B cell (primary cell): Measurements from ENCODE around the gene PREP. TPM values are rescaled to one million over a fixed set of nuclear protein-coding genes. Genes with fewer than 3 reads are reported as not detected.

Source experiments
- ATAC-seq: fragments of 200-7000 bp; cut with Tn5 transposase; one replicate; pipeline ENCODE4 v1.10.0; 2021; ENCODE audit warnings: low read depth, mild to moderate bottlenecking, moderate number of reproducible peaks, moderate library complexity
- CTCF ChIA-PET: fragments of 350-600 bp; sonication (Branson Sonifier 250); formaldehyde crosslinking; loops from one replicate; lab custom pipeline; 2021; ENCODE audit warnings: antibody characterized with exemption, inconsistent platforms; lab: Charles Lee
- POLR2A ChIA-PET: fragments of 350-600 bp; sonication (Branson Sonifier 250); formaldehyde crosslinking; loops from one replicate; lab custom pipeline; 2021; ENCODE audit warnings: antibody characterized with exemption; lab: Charles Lee
- DNase-seq: peaks from one replicate; pipeline ENCODE4 v3.0.0; 2013
- H2AFZ ChIP-seq: 2 replicates; pipeline ENCODE4 v1.6.1; 2012; ENCODE audit warnings: mild to moderate bottlenecking, low read depth, low read length; ENCODE audit not compliant: insufficient read depth, poor library complexity, severe bottlenecking
- H3K27ac ChIP-seq, 2 donors: 1 replicate in 1 of 2; 2 replicates in 1 of 2; pipeline ENCODE4 v1.5.1; 2012 to 2013; ENCODE audit warnings: low read length in 2 of 2, mild to moderate bottlenecking in 2 of 2, moderate library complexity in 1 of 2
- H3K27me3 ChIP-seq, 4 experiments: fragments of 200-600 bp in 1 of 4; sonication (generic) in 1 of 4; replicated peaks in 1 of 4; 1 replicate in 2 of 4; 2 replicates in 2 of 4; pipeline versions ENCODE4 v1.6.1 to v1.7.0; 2013 to 2016; ENCODE audit warnings: low read length in 3 of 4, mild to moderate bottlenecking in 2 of 4, mixed read lengths in 1 of 4, moderate library complexity in 1 of 4; ENCODE audit not compliant: insufficient read depth in 4 of 4, control insufficient read depth in 3 of 4; ENCODE audit errors: control extremely low read depth in 1 of 4
- H3K36me3 ChIP-seq, 2 experiments: replicated peaks in 1 of 2; 1 replicate in 1 of 2; 2 replicates in 1 of 2; pipeline versions ENCODE4 v1.6.1 to v1.7.1; 2013; ENCODE audit warnings: low read length in 1 of 2; ENCODE audit not compliant: insufficient read depth in 2 of 2, control insufficient read depth in 1 of 2; ENCODE audit errors: control extremely low read depth in 1 of 2, extremely low read depth in 1 of 2
- H3K4me1 ChIP-seq, 2 donors: fragments of 200-600 bp in 1 of 2; sonication (generic) in 1 of 2; 1 replicate in 1 of 2; 2 replicates in 1 of 2; pipeline versions ENCODE4 v1.5.1 to v1.6.1; 2013 to 2017; ENCODE audit warnings: low read length in 2 of 2; ENCODE audit not compliant: control insufficient read depth in 2 of 2, insufficient read depth in 2 of 2
- H3K4me2 ChIP-seq: replicated peaks from 2 replicates; pipeline ENCODE3; 2012; ENCODE audit warnings: mild to moderate bottlenecking, low read depth, low read length; ENCODE audit not compliant: poor library complexity, severe bottlenecking
- H3K4me3 ChIP-seq, 5 experiments: fragments of 200-600 bp in 1 of 5; sonication (generic) in 1 of 5; 1 replicate in 3 of 5; 2 replicates in 2 of 5; pipeline versions ENCODE4 v1.5.1 to v1.7.0; 2011 to 2016; ENCODE audit warnings: low read length in 4 of 5, mild to moderate bottlenecking in 4 of 5, low read depth in 2 of 5, control low read depth in 1 of 5, moderate library complexity in 1 of 5; ENCODE audit not compliant: insufficient read depth in 1 of 5; ENCODE audit errors: control extremely low read depth in 1 of 5, extremely low read depth in 1 of 5
- H3K79me2 ChIP-seq: fragments of 200-600 bp; sonication (generic); one replicate; pipeline ENCODE4 v1.6.0; 2016; ENCODE audit warnings: low read length; ENCODE audit not compliant: control insufficient read depth, insufficient read depth
- H3K9ac ChIP-seq: fragments of 200-600 bp; sonication (generic); 2 replicates; pipeline ENCODE4 v1.6.1; 2017; ENCODE audit warnings: mild to moderate bottlenecking, low read length, moderate library complexity
- H3K9me3 ChIP-seq, 3 donors: one replicate each; pipeline versions ENCODE4 v1.6.1 to v1.7.1; 2013; ENCODE audit warnings: low read length in 2 of 3; ENCODE audit not compliant: control insufficient read depth in 2 of 3, insufficient read depth in 1 of 3; ENCODE audit errors: control extremely low read depth in 1 of 3
- H4K20me1 ChIP-seq: 2 replicates; pipeline ENCODE4 v1.6.0; 2012; ENCODE audit warnings: mild to moderate bottlenecking, low read length; ENCODE audit not compliant: insufficient read depth, control insufficient read depth, poor library complexity, severe bottlenecking
- H3K27ac Mint-ChIP-seq: one replicate; pipeline ENCODE4 v1.8.0; 2021; ENCODE audit warnings: mixed read lengths
- H3K27me3 Mint-ChIP-seq: one replicate; pipeline ENCODE4 v1.8.0; 2021; ENCODE audit warnings: mixed read lengths
- H3K4me1 Mint-ChIP-seq: one replicate; pipeline ENCODE4 v1.8.0; 2021; ENCODE audit warnings: mixed read lengths
- H3K4me3 Mint-ChIP-seq: one replicate; pipeline ENCODE4 v1.8.0; 2021; ENCODE audit warnings: mixed read lengths
- H3K9me3 Mint-ChIP-seq: one replicate; pipeline ENCODE4 v1.8.0; 2022; ENCODE audit warnings: mixed read lengths; ENCODE audit not compliant: insufficient read depth
- EZH2 ChIP-seq: IDR thresholded peaks from 2 replicates; pipeline ENCODE4 v1.6.1; 2012; ENCODE audit warnings: borderline replicate concordance, low read depth, mild to moderate bottlenecking, moderate library complexity, low read length; ENCODE audit not compliant: insufficient read depth, poor library complexity, severe bottlenecking
- WGBS: methylation state at CpG from one replicate; pipeline ENCODE4 v1.1.5; 2013; ENCODE audit warnings: missing lambda C conversion rate; ENCODE audit not compliant: insufficient coverage; 5-methylcytosine and 5-hydroxymethylcytosine counted together
- intact Hi-C: fragments of 100-400 bp; cut with micrococcal nuclease; formaldehyde crosslinking; loops from one replicate; pipeline ENCODE4 v1.10.0; 2022
- polyA plus RNA-seq: library from polyadenylated mRNA; depleted of rRNA; stranded (reverse); fragments of >200 nt; gene quantifications from 2 replicates; pipeline ENCODE4 v1.2.3, GENCODE V29; 2012
- total RNA-seq, 2 donors: library from RNA; stranded (reverse); fragments of 120-200 nt in 1 of 2; gene quantifications; 1 replicate in 1 of 2; 2 replicates in 1 of 2; pipeline versions ENCODE4 v1.2.3 to v1.2.4, GENCODE V29; 2013 to 2022
- TF ChIP-seq, protein P1 (sequence below): fragments of 200-600 bp; IDR thresholded peaks from one replicate; pipeline ENCODE4 v1.8.0; 2022; ENCODE audit warnings: antibody characterized with exemption, mild to moderate bottlenecking

PREP gene
- total and polyA plus RNA-seq, 2 donors (not counting 1 experiment from before 2014, with no cell fraction given): 12.2 to 27.0 TPM

DNA sequence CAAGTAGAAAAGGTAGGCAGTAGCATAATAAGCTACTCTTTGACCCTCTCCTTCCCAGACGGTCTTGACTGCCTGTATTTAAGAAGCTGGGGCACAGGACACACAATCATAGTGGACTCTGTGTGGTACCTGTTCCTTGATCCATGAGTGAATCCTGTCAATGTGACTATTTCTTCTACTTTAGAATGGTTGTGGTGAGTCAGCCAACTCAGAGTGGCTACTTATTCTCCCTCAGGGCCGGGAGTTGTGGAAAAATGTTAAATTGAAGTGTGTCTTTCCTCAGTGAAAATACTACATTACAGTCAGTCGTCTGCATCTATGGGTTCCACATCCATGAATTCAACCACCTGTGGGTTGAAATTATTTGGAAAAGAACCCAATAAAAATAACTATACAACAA, 30.8 kb upstream of the PREP start:
- Mint-ChIP-seq H3K27me3 (peaks cover 10% of the 10 kb centered on the region), H3K4me3 (no peak overlapping the region), H3K27ac (no peak overlapping the region), H3K9me3 (no peaks in the 10 kb centered on the region), H3K4me1 (no peaks in the 10 kb centered on the region)
- no peaks in the 10 kb centered on the region for H4K20me1 ChIP-seq
- H3K4me1 ChIP-seq: no peaks in the 10 kb centered on the region
- H3K79me2 ChIP-seq: no peaks in the 10 kb centered on the region
- intact Hi-C loops: loop anchor here (5.0 kb wide), 1 partner anchor 869 kb away; no protein-coding TSS in a partner anchor
- ATAC-seq (no peak), DNase-seq (no peak)
- H3K9me3 ChIP-seq: no peaks in the 10 kb centered on the region
- WGBS: no CpG with 5 or more reads among the region's 3 CpGs
- no peak overlapping the region for H3K9ac ChIP-seq
- peaks cover 0 to 9% (median 0%) of the 10 kb centered on the region in 4 experiments for H3K27me3 ChIP-seq
- no peaks in the 10 kb centered on the region for H3K36me3 ChIP-seq
- H2AFZ ChIP-seq: no peak overlapping the region
- ChIA-PET CTCF (interaction anchor here (1.6 to 7.4 kb wide), 3 partner anchors 9 to 866 kb away, joined by 3 to 72 read pairs (median 14); no protein-coding TSS in a partner anchor), POLR2A (no interaction called here)
- no peak for TF ChIP-seq EZH2
- TF ChIP-seq, protein P1, sequence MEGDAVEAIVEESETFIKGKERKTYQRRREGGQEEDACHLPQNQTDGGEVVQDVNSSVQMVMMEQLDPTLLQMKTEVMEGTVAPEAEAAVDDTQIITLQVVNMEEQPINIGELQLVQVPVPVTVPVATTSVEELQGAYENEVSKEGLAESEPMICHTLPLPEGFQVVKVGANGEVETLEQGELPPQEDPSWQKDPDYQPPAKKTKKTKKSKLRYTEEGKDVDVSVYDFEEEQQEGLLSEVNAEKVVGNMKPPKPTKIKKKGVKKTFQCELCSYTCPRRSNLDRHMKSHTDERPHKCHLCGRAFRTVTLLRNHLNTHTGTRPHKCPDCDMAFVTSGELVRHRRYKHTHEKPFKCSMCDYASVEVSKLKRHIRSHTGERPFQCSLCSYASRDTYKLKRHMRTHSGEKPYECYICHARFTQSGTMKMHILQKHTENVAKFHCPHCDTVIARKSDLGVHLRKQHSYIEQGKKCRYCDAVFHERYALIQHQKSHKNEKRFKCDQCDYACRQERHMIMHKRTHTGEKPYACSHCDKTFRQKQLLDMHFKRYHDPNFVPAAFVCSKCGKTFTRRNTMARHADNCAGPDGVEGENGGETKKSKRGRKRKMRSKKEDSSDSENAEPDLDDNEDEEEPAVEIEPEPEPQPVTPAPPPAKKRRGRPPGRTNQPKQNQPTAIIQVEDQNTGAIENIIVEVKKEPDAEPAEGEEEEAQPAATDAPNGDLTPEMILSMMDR: no peak
- no peak overlapping the region for H3K27ac ChIP-seq
- no peak overlapping the region for H3K4me3 ChIP-seq
- H3K4me2 ChIP-seq: no peak overlapping the region

DNA sequence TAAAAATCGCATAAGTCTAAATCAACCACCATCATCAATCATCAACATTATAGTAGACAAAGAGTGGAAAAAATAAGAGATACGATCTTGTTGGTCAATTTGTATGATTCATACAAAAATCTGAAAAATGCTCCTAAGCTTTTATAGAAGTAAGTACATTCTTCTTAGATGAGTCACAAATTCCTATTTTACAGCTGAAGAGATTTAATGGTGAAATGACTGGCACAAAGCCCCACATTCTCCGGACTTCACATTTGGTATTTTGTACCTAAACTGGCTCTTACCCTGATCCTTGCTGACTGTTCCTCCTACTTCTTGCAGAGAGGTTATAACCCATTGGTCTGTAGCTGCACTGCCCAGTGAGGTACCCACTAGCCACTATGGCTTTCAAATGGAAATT, 29.9 kb upstream of the PREP start:
- Histone ChIP-seq H2AFZ (no peak overlapping the region), H3K9me3 (no peaks in the 10 kb centered on the region), H3K79me2 (no peaks in the 10 kb centered on the region), H3K36me3 (no peaks in the 10 kb centered on the region), H3K4me1 (no peaks in the 10 kb centered on the region), H3K9ac (no peak overlapping the region), H3K4me2 (no peak overlapping the region), H3K27me3 (peaks cover 0 to 9% (median 0%) of the 10 kb centered on the region in 4 experiments), H3K4me3 (no peak overlapping the region), H3K27ac (no peak overlapping the region), H4K20me1 (no peaks in the 10 kb centered on the region)
- no peaks in the 10 kb centered on the region for H3K4me1 Mint-ChIP-seq
- intact Hi-C loops: loop anchor here (5.0 kb wide), 1 partner anchor 870 kb away; no protein-coding TSS in a partner anchor
- ChIA-PET CTCF (interaction anchor here (0.8 to 7.4 kb wide), 9 partner anchors 8 to 902 kb away, joined by 3 to 72 read pairs (median 4); no protein-coding TSS in a partner anchor), POLR2A (no interaction called here)
- ATAC-seq (no peak), DNase-seq (no peak)
- no peak overlapping the region for H3K27ac Mint-ChIP-seq
- no peak for TF ChIP-seq EZH2
- TF ChIP-seq, protein P1: no peak
- no peak overlapping the region for H3K4me3 Mint-ChIP-seq
- WGBS: no CpG with 5 or more reads among the region's 3 CpGs
- H3K27me3 Mint-ChIP-seq: peaks cover 10% of the 10 kb centered on the region
- H3K9me3 Mint-ChIP-seq: no peaks in the 10 kb centered on the region
